Amygdala (tissue), 56 donors: Measurements from ENCODE around the gene RAB14.

Experiments used
- DNase-seq, 56 donors: peaks; one replicate each; lab custom pipeline; 2025; lab: John Stamatoyannopoulos, UW

RAB14 gene

DNA sequence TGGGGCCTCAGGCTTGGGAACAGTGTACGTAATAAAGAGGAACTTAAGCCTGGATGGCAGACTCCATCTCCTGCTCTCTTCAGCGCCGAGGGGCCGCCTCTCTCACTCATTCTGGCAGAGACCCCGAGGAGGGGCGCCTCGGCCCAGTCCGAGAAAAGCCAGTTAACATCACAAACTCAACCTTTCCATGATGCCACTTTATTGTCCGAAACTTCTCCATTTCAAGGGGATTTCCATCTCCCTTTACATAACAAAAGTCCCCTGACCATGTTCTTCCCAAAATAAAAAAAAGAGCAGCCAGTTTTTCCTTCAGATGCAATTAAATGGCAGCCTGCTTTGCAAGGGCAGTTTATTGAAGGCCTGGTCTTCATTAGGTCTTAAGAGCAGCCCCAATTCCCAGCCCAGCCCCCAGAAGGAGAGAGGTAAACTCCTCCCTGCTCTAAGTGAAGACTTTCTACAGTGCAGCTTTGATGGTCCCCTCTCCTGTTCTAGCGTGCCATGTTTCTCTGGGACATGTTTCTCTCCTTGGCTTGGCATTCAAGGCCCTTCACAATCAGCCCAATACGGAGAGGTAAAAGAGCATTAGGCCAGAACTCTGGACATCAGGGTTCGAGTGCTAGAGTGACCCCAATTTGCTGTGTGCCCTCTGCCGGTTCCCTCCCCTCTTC is 19.5 kb upstream of the RAB14 start:
- peak in 2 of 56 donors; percentile 3 to 8 for DNase-seq

- no peak for DNase-seq
Measured at GRCh38 chr9:121219530-121219929, 17.9 kb upstream of the RAB14 start.

DNA sequence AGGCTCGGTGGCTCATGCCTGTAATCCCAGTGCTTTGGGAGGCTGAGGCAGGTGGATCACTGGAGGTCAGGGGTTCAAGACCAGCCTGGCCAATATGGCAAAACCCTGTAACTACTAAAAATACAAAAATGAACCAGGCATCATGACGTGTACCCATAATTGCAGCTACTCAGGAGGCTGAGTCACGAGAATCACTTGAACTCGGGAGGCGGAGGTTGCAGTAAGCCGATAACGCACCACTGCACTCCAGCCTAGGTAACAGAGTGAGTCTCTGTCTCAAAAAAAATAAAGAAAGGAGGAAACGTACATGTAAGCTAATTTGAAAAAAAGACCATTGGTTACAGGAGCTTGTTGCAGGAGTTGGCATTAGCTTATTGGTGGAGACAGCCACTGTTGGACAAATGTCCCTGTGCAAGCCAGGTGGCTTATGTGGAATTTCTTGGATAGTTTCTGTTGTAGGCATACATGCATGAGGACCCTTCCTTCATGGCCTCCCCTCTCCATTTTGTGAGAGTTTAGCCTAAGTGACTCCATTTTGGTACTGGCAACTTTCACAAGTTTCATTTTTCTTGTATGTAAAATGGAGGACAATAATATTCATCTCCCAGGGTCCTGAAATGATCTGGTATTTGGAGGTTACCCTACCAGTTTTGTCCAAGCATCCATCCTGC is 16.8 kb upstream of the RAB14 start:
- no peak for DNase-seq

GRCh38 chr9:121217609-121218292 is 16.1 kb upstream of the RAB14 start:
- DNase-seq = no peak

GRCh38 chr9:121216271-121216805 is 14.7 kb upstream of the RAB14 start:
- DNase-seq = no peak

- no peak for DNase-seq
Measured at GRCh38 chr9:121214005-121214404, 12.3 kb upstream of the RAB14 start.

DNA sequence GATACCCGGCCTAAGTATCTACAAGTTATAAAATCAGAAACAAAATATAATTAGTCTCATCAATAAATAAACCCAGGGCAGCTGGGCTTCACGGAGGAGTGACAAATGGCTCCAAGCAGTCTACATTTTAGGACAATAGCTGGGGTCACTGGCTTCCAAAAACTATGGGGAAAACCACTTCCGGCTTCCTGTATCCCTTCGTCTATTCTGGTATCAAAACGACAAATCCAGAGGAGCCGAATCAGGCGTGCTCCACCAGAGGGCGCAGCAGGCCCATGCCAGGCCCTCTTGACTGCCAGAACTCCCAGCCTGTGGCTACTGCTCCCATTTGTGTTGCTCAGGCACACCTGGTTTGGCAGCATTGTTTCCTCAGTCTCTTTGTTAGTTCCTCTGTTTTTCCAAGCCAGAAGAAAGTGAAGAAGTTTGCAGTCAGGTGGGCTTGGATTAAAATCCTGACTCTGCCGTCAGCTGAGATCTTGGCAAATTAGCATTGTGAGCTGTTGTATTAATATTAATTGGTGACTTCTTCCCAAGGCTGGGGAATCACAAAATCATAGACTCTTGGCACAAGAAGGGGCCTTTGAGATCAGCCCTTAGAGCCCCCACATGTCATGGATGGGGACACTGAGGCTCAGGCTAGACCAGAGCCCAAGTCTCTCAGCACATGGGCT is 11.6 kb upstream of the RAB14 start:
- peak; percentile 30 to 95 (median 76) for DNase-seq

DNA sequence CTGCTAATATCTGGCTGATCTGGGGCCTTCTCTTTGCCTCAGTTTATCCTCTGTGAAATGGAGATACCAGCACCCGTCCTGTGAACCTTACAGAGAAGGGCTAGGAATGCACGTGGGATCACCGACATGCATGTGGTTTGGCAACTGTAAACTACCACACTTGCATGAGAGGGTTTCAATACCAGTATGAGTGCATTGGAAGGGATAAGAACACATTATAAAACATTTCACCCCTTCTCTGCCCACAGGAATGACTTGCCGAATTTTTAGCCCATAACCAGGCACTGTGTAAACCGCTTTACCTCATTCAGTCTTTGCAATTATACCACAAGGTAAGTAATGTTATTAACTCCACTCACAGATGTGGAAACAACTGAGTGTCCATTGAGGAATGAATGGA is 8.9 kb upstream of the RAB14 start:
- no peak for DNase-seq

- DNase-seq = no peak
Measured at GRCh38 chr9:121207371-121207940, 5.8 kb upstream of the RAB14 start.

GRCh38 chr9:121206516-121207370 is 5.1 kb upstream of the RAB14 start:
- DNase-seq = no peak

- no peak for DNase-seq
Measured at GRCh38 chr9:121204611-121205010, 2.9 kb upstream of the RAB14 start.

GRCh38 chr9:121204121-121204520 is 2.5 kb upstream of the RAB14 start:
- DNase-seq = no peak

- DNase-seq = peak in 16 of 56 donors; percentile 11 to 70 (median 47)
Measured at GRCh38 chr9:121201045-121201737, 478 bp downstream of the RAB14 start.

DNA sequence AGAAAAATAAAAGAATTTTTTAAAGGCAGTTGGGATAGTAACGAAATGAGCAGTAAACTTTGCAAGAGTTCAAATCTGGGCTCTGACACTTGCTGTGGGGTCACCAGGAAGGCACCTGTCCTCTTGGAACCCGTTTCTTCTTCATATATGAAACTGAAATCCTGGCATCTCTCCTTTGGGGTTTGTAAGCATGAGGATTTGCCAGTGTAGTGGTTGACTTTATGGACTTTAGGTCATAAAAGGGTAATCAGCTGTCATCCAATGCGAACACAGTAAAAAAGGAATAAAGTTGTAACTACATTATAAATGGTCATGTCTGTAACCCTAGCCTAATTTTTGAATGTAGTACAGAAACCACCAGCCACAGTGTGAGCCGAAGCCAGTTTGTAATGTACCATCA is 1.3 kb downstream of the RAB14 start:
- no peak for DNase-seq

DNA sequence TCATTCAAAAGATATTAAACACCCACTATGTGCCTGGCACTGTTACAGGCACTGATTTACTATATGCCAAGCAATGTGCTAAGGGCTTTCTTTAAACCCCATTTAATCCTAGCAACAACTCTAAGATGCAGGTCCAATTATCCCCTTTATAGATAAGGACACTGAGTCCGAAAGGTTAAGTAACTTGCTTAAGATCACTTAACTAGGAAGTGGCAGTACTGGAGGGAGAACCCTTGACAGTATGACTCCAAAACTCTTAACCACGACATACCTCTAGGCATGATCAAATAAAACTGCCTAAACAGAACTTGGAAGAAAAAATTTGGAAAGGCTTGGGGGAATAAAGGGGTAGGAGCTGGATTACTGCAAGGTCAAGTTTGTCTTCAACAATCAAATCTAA is 1.7 kb downstream of the RAB14 start:
- no peak for DNase-seq

DNA sequence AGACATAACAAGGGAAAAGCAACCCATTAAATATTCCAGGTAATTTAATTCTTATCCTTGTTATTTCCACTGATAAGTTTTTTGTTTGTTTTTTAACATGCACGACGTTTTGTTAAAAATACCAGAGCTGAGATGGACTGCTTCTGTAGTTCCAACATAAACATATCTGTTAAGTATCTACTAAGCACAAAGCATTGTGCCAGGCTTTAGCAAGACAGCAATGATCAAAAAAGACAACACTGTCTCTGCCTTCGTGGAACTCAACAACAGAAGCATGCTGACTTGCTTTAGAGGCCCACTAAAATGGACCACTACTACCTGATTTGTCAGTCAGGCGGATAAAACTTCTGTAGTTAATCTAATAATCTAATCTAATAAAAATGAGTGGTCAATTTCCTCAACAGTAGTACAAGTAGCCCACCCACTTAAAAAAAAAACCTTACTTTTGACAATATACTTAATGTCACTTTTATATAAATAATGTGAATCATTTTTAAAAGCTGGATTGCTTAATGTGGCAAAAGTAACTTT is 3.1 kb downstream of the RAB14 start:
- DNase-seq = no peak

DNA sequence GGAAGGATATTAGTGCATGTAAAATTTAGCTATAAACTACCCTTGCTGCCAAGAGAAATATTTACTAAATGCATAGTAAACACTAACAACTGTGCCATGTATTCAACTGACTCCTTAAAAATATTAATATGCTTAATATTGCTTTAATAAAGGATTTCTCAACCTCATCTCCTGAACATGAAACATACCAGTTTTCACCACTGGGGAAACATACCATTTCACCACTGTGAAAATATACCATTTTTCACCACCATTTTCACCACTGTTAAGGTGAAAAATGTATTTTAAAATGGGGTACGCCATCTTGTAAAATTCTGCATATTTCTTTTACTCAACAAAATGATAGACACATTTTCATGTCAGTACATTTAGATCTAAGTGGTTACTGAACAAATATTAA is 4.5 kb downstream of the RAB14 start:
- DNase-seq = no peak

DNA sequence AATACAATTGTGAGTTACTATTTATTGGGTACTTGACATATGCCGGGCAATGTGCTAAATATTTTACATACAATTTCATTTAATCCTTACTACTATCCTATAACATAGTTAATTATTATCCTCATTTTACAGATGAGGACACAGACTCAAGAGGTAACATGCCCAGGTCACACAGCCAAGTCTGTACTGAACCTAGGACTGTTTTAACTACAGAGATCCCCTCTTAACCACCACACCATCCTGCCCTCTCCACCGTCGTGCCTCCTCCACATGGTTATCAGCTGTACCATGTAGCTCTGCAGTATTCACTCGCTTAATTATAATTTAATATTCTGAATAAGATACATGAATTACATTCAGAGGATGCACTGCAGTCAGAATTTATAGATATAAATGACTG is 5.3 kb downstream of the RAB14 start:
- DNase-seq = no peak

GRCh38 chr9:121194730-121195129 is 6.9 kb downstream of the RAB14 start:
- no peak for DNase-seq
